ENCODE results near the gene SLC6A18. TPM values are rescaled to one million over a fixed set of nuclear protein-coding genes. Genes with fewer than 3 reads are reported as not detected.

SLC6A18 gene
- polyA plus RNA-seq, 1 donor (not counting 4 experiments of a cell fraction or from before 2014, with no cell fraction given), result not detected

- DNase-seq (ENCODE audit: low read depth, low spot score), result no peak
Observed at GRCh38 chr5:1206521-1207412, 18.4 kb upstream of the SLC6A18 start.

GRCh38 chr5:1207555-1207954 is 17.6 kb upstream of the SLC6A18 start:
- Histone ChIP-seq H3K9me3 (ENCODE audit: control insufficient read depth, low read depth, low read length) (peaks cover 4% of the 10 kb centered on the region), H3K9ac (ENCODE audit: control insufficient read depth, extremely low read depth, insufficient read depth, low read length) (no peak overlapping the region), H3K27ac (ENCODE audit: control insufficient read depth, insufficient read depth, low read length) (no peak overlapping the region), H3K9me1 (ENCODE audit: control insufficient read depth, extremely low read depth, insufficient read depth, low read length) (no peaks in the 10 kb centered on the region), H4K20me1 (ENCODE audit: control insufficient read depth, extremely low read depth, insufficient read depth, low read length) (no peaks in the 10 kb centered on the region), H3K4me3 (ENCODE audit: control insufficient read depth in 2 of 3, extremely low read depth in 1 of 3, insufficient read depth in 2 of 3, low read depth in 1 of 3, low read length in 3 of 3) (no peak overlapping the region), H3K36me3 (ENCODE audit: control insufficient read depth in 2 of 2, extremely low read depth in 1 of 2, insufficient read depth in 2 of 2, low read length in 2 of 2) (no peaks in the 10 kb centered on the region), H3K4me1 (ENCODE audit: control insufficient read depth, extremely low read depth, insufficient read depth, low read length) (no peaks in the 10 kb centered on the region), H3K4me2 (ENCODE audit: control insufficient read depth, extremely low read depth, insufficient read depth, low read depth, low read length) (no peak overlapping the region), H2AFZ (ENCODE audit: control insufficient read depth, low read length) (no peak overlapping the region), H3K27me3 (ENCODE audit: control insufficient read depth, extremely low read depth, insufficient read depth, low read length) (peaks cover 25% of the 10 kb centered on the region), H3K79me2 (ENCODE audit: control insufficient read depth, insufficient read depth, low read length) (no peaks in the 10 kb centered on the region)
- FAIRE-seq, result no peak
- DNase-seq (ENCODE audit: low read depth, low spot score), result no peak
- TF ChIP-seq CTCF (optimal IDR thresholded peaks at IDR 0.05 in 1 of 3, IDR thresholded peaks at IDR 0.05 in 1 of 3, conservative IDR thresholded peaks at IDR 0.05 in 1 of 3; ENCODE audit: extremely low read depth in 1 of 3, insufficient read depth in 2 of 3, low read length in 3 of 3) (no peak), EZH2 (IDR thresholded peaks at IDR 0.05; ENCODE audit: low read length) (no peak)
- dilution Hi-C loops (cut with MboI; ENCODE audit: extremely low pct_ligation_motif_present, low sequenced_read_pairs), result no loop called here

More at GRCh38 chr5:1206521-1207412, 18.4 kb upstream of the SLC6A18 start:
- Histone ChIP-seq H3K4me3 (ENCODE audit: control insufficient read depth in 2 of 3, extremely low read depth in 1 of 3, insufficient read depth in 2 of 3, low read depth in 1 of 3, low read length in 3 of 3) (no peak overlapping the region), H3K9me1 (ENCODE audit: control insufficient read depth, extremely low read depth, insufficient read depth, low read length) (no peaks in the 10 kb centered on the region), H4K20me1 (ENCODE audit: control insufficient read depth, extremely low read depth, insufficient read depth, low read length) (no peaks in the 10 kb centered on the region), H3K4me2 (ENCODE audit: control insufficient read depth, extremely low read depth, insufficient read depth, low read depth, low read length) (no peak overlapping the region), H3K79me2 (ENCODE audit: control insufficient read depth, insufficient read depth, low read length) (no peaks in the 10 kb centered on the region), H3K4me1 (ENCODE audit: control insufficient read depth, extremely low read depth, insufficient read depth, low read length) (no peaks in the 10 kb centered on the region), H3K9ac (ENCODE audit: control insufficient read depth, extremely low read depth, insufficient read depth, low read length) (no peak overlapping the region), H3K27ac (ENCODE audit: control insufficient read depth, insufficient read depth, low read length) (no peak overlapping the region), H3K9me3 (ENCODE audit: control insufficient read depth, low read depth, low read length) (peaks cover 3% of the 10 kb centered on the region), H3K27me3 (ENCODE audit: control insufficient read depth, extremely low read depth, insufficient read depth, low read length) (peaks cover 31% of the 10 kb centered on the region), H3K36me3 (ENCODE audit: control insufficient read depth in 2 of 2, extremely low read depth in 1 of 2, insufficient read depth in 2 of 2, low read length in 2 of 2) (no peaks in the 10 kb centered on the region), H2AFZ (ENCODE audit: control insufficient read depth, low read length) (no peak overlapping the region)
- no peak for FAIRE-seq
- TF ChIP-seq EZH2 (IDR thresholded peaks at IDR 0.05; ENCODE audit: low read length), result no peak
- no peak for TF ChIP-seq CTCF (optimal IDR thresholded peaks at IDR 0.05 in 1 of 3, IDR thresholded peaks at IDR 0.05 in 1 of 3, conservative IDR thresholded peaks at IDR 0.05 in 1 of 3; ENCODE audit: extremely low read depth in 1 of 3, insufficient read depth in 2 of 3, low read length in 3 of 3)
- dilution Hi-C loops (cut with MboI; ENCODE audit: extremely low pct_ligation_motif_present, low sequenced_read_pairs), result no loop called here
